ENCODE measurements around the gene GUCY1A2.

Gene GUCY1A2

GRCh38 chr11:106745941-106746340 is 272.3 kb downstream of the GUCY1A2 start:
- no peak for DNase-seq (ENCODE audit: low spot score)

- no peak for DNase-seq (ENCODE audit: low spot score)
Measured at GRCh38 chr11:106733635-106734034, 284.6 kb downstream of the GUCY1A2 start.

GRCh38 chr11:106728859-106729258 is 289.4 kb downstream of the GUCY1A2 start:
- no peak for DNase-seq (ENCODE audit: low spot score)

- DNase-seq (ENCODE audit: low spot score) = no peak
Measured at GRCh38 chr11:106728379-106728778, 289.9 kb downstream of the GUCY1A2 start.

GRCh38 chr11:106727256-106727655 is 291.0 kb downstream of the GUCY1A2 start:
- no peak for DNase-seq (ENCODE audit: low spot score)

- no peak for DNase-seq (ENCODE audit: low spot score)
Measured at GRCh38 chr11:106724293-106724892, 293.9 kb downstream of the GUCY1A2 start.

GRCh38 chr11:106723071-106723470 is 295.2 kb downstream of the GUCY1A2 start:
- no peak for DNase-seq (ENCODE audit: low spot score)

- no peak for DNase-seq (ENCODE audit: low spot score)
Measured at GRCh38 chr11:106717222-106717621, 301.1 kb downstream of the GUCY1A2 start.

GRCh38 chr11:106714199-106714598 is 304.1 kb downstream of the GUCY1A2 start:
- DNase-seq (ENCODE audit: low spot score) = no peak

GRCh38 chr11:106708348-106708747 is 309.9 kb downstream of the GUCY1A2 start:
- no peak for DNase-seq (ENCODE audit: low spot score)

GRCh38 chr11:106706355-106706754 is 311.9 kb downstream of the GUCY1A2 start:
- DNase-seq (ENCODE audit: low spot score) = peak; percentile 20

GRCh38 chr11:106702805-106703204 is 315.5 kb downstream of the GUCY1A2 start:
- no peak for DNase-seq (ENCODE audit: low spot score)

- DNase-seq (ENCODE audit: low spot score) = peak; percentile 10
Measured at GRCh38 chr11:106697058-106697457, 321.2 kb downstream of the GUCY1A2 start.

GRCh38 chr11:106695506-106695905 is 322.8 kb downstream of the GUCY1A2 start:
- DNase-seq (ENCODE audit: low spot score) = peak; percentile 3

GRCh38 chr11:106694501-106694900 is 323.8 kb downstream of the GUCY1A2 start:
- no peak for DNase-seq (ENCODE audit: low spot score)

GRCh38 chr11:106691807-106692365 is 326.4 kb downstream of the GUCY1A2 start:
- no peak for DNase-seq (ENCODE audit: low spot score)

GRCh38 chr11:106690923-106691322 is 327.4 kb downstream of the GUCY1A2 start:
- no peak for DNase-seq (ENCODE audit: low spot score)

- DNase-seq (ENCODE audit: low spot score) = no peak
Measured at GRCh38 chr11:106684944-106685343, 333.3 kb downstream of the GUCY1A2 start.

GRCh38 chr11:106683435-106683834 is 334.8 kb downstream of the GUCY1A2 start:
- DNase-seq (ENCODE audit: low spot score) = no peak

GRCh38 chr11:106681435-106681834 is 336.8 kb downstream of the GUCY1A2 start:
- no peak for DNase-seq (ENCODE audit: low spot score)

GRCh38 chr11:106679581-106679980 is 338.7 kb downstream of the GUCY1A2 start:
- no peak for DNase-seq (ENCODE audit: low spot score)

GRCh38 chr11:106679181-106679580 is 339.1 kb downstream of the GUCY1A2 start:
- no peak for DNase-seq (ENCODE audit: low spot score)

GRCh38 chr11:106670069-106670468 is 348.2 kb downstream of the GUCY1A2 start:
- DNase-seq (ENCODE audit: low spot score) = no peak

- no peak for DNase-seq (ENCODE audit: low spot score)
Measured at GRCh38 chr11:106668147-106668546, 350.1 kb downstream of the GUCY1A2 start.

All from AG08395 (cell line).